Measurements from ENCODE around the gene LAP3. TPM values are rescaled to one million over a fixed set of nuclear protein-coding genes. Genes with fewer than 3 reads are reported as not detected.

Gene LAP3
- polyA plus RNA-seq, 3 donors: 98.3 to 127 (median 108) TPM

DNA sequence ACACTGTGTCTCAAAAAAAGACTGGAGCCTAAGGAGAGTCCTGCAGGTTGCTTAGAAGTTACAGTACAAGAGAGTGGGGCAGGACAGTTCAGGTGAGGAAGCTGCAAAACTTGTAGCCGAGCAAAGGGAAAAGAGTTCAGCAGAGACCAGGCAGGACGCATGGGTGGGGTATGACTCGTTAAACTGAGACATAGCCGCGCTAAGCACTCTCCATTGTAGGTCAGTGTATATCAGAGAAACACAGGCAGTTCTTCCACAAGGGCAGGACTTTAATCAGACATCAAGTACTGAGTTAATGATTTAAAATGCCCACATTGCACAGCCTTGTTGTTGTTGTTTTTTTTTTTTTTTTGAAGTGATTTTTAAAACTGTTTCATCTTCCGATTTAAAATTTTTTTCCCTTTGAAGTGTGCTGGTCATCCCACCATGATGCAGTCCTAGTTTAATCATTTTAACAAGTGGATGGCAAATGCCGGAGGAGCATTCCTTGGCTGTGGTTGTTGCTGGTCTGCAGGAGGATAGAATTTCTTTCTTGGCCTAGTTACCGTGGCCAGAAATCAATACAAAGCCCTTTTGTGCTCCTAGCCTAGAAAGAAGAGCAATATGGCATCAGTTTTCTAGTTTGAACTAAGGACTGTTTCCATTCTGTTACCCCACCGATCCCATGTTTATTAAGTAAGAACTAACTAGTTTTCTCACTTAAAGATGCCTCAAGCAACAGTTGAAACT, 10.3 kb downstream of the LAP3 start:
- Mint-ChIP-seq H3K27me3 (ENCODE audit: low read depth in 3 of 3) (no peaks in the 10 kb centered on the region), H3K9me3 (no peaks in the 10 kb centered on the region), H3K36me3 (peaks cover 88 to 94% of the 10 kb centered on the region in 2 donors), H3K4me1 (no peaks in the 10 kb centered on the region), H3K27ac (no peak overlapping the region), H3K4me3 (no peak overlapping the region)
- Histone ChIP-seq H3K27ac (ENCODE audit: low read depth in 1 of 2, low read length in 2 of 2) (no peak overlapping the region), H3K9me3 (replicated peaks in 1 of 2; ENCODE audit: control insufficient read depth in 1 of 2, insufficient read depth in 1 of 2, low read length in 2 of 2) (no peaks in the 10 kb centered on the region), H3K36me3 (replicated peaks in 1 of 2; ENCODE audit: control insufficient read depth in 1 of 2, insufficient read depth in 2 of 2, low read length in 2 of 2) (peaks cover 96 to 99% of the 10 kb centered on the region in 2 donors), H2AFZ (ENCODE audit: insufficient read depth, low read depth, low read length, poor library complexity, severe bottlenecking) (no peak overlapping the region), H3K27me3 (ENCODE audit: control insufficient read depth in 2 of 2, insufficient read depth in 2 of 2, low read length in 2 of 2) (no peaks in the 10 kb centered on the region), H3K79me2 (ENCODE audit: insufficient read depth, low read length) (peaks cover 3% of the 10 kb centered on the region), H3K9ac (ENCODE audit: insufficient read depth, low read length, poor library complexity, severe bottlenecking) (no peak overlapping the region), H3K4me2 (replicated peaks; ENCODE audit: extremely low read depth, low read length, poor library complexity, severe bottlenecking) (no peak overlapping the region), H3K4me3 (replicated peaks in 1 of 3; ENCODE audit: low read depth in 2 of 3, low read length in 3 of 3) (no peak overlapping the region), H3K4me1 (ENCODE audit: control insufficient read depth in 1 of 2, insufficient read depth in 2 of 2, low read length in 2 of 2) (no peaks in the 10 kb centered on the region), H4K20me1 (ENCODE audit: insufficient read depth, low read length) (peaks cover 99% of the 10 kb centered on the region)
- no peak for DNase-seq
- intact Hi-C loops (cut with micrococcal nuclease): no loop called here
- WGBS (ENCODE audit: insufficient coverage): 96% methylated on average over 5 of the region's 9 CpGs
- TF ChIP-seq, protein P1, sequence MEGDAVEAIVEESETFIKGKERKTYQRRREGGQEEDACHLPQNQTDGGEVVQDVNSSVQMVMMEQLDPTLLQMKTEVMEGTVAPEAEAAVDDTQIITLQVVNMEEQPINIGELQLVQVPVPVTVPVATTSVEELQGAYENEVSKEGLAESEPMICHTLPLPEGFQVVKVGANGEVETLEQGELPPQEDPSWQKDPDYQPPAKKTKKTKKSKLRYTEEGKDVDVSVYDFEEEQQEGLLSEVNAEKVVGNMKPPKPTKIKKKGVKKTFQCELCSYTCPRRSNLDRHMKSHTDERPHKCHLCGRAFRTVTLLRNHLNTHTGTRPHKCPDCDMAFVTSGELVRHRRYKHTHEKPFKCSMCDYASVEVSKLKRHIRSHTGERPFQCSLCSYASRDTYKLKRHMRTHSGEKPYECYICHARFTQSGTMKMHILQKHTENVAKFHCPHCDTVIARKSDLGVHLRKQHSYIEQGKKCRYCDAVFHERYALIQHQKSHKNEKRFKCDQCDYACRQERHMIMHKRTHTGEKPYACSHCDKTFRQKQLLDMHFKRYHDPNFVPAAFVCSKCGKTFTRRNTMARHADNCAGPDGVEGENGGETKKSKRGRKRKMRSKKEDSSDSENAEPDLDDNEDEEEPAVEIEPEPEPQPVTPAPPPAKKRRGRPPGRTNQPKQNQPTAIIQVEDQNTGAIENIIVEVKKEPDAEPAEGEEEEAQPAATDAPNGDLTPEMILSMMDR (IDR thresholded peaks at IDR 0.05): no peak

DNA sequence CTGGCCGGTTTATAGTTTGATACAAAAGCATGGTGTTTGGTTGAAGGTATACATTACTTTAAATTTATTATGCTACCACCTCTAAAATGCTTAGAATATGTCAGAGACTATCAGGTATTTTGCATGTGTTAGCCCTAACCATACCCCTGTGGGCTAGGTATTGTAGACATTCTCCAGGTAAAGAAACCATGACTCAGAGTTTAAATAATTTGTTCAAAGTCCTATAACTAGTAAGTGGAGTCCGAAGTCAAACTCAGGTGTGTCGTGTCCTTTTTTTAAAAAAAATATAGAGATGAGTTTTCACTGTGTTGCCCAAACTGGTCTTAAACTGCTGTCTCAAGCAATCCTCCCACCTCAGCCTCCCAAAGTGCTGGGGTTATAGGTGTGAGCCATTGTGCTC, 12.4 kb downstream of the LAP3 start:
- Histone ChIP-seq H3K27ac (ENCODE audit: low read depth in 1 of 2, low read length in 2 of 2) (no peak overlapping the region), H3K4me1 (ENCODE audit: control insufficient read depth in 1 of 2, insufficient read depth in 2 of 2, low read length in 2 of 2) (peaks cover 2 to 3% of the 10 kb centered on the region in 2 donors), H3K9ac (ENCODE audit: insufficient read depth, low read length, poor library complexity, severe bottlenecking) (no peak overlapping the region), H2AFZ (ENCODE audit: insufficient read depth, low read depth, low read length, poor library complexity, severe bottlenecking) (no peak overlapping the region), H3K4me2 (replicated peaks; ENCODE audit: extremely low read depth, low read length, poor library complexity, severe bottlenecking) (no peak overlapping the region), H3K36me3 (replicated peaks in 1 of 2; ENCODE audit: control insufficient read depth in 1 of 2, insufficient read depth in 2 of 2, low read length in 2 of 2) (peaks cover 92 to 99% of the 10 kb centered on the region in 2 donors), H3K9me3 (replicated peaks in 1 of 2; ENCODE audit: control insufficient read depth in 1 of 2, insufficient read depth in 1 of 2, low read length in 2 of 2) (no peaks in the 10 kb centered on the region), H3K27me3 (ENCODE audit: control insufficient read depth in 2 of 2, insufficient read depth in 2 of 2, low read length in 2 of 2) (no peaks in the 10 kb centered on the region), H3K79me2 (ENCODE audit: insufficient read depth, low read length) (peaks cover 3% of the 10 kb centered on the region), H3K4me3 (replicated peaks in 1 of 3; ENCODE audit: low read depth in 2 of 3, low read length in 3 of 3) (no peak overlapping the region), H4K20me1 (ENCODE audit: insufficient read depth, low read length) (peaks cover 99% of the 10 kb centered on the region)
- intact Hi-C loops (cut with micrococcal nuclease): no loop called here
- Mint-ChIP-seq H3K27ac (no peak overlapping the region), H3K4me1 (peaks cover 6% of the 10 kb centered on the region), H3K4me3 (no peak overlapping the region), H3K27me3 (ENCODE audit: low read depth in 3 of 3) (no peaks in the 10 kb centered on the region), H3K36me3 (peaks cover 84 to 96% of the 10 kb centered on the region in 2 donors), H3K9me3 (no peaks in the 10 kb centered on the region)
- TF ChIP-seq, protein P1 (IDR thresholded peaks at IDR 0.05): no peak
- WGBS (ENCODE audit: insufficient coverage): no CpG with 5 or more reads among the region's 3 CpGs
- no peak for DNase-seq

Measured in CD14-positive monocyte (primary cell).